Peyer's patch (tissue), 4 donors: ENCODE results near the gene TRAF3.

Experiments used
- POLR2A ChIP-seq, 2 donors: fragments of 450-650 bp; IDR thresholded peaks; one replicate each; pipeline ENCODE4 v1.5.1; 2017; ENCODE audit warnings: antibody characterized with exemption in 2 of 2, mild to moderate bottlenecking in 2 of 2, moderate library complexity in 2 of 2
- TF ChIP-seq, protein P1 (sequence below), 6 experiments: fragments of 450-650 bp in 4 of 6; fragments of 200-600 bp in 2 of 6; sonication (generic) in 1 of 6; IDR thresholded peaks; one replicate each; pipeline ENCODE4 v1.5.1; 2017 to 2019; ENCODE audit warnings: antibody characterized with exemption in 6 of 6, mild to moderate bottlenecking in 3 of 6, moderate library complexity in 1 of 6

DNA sequence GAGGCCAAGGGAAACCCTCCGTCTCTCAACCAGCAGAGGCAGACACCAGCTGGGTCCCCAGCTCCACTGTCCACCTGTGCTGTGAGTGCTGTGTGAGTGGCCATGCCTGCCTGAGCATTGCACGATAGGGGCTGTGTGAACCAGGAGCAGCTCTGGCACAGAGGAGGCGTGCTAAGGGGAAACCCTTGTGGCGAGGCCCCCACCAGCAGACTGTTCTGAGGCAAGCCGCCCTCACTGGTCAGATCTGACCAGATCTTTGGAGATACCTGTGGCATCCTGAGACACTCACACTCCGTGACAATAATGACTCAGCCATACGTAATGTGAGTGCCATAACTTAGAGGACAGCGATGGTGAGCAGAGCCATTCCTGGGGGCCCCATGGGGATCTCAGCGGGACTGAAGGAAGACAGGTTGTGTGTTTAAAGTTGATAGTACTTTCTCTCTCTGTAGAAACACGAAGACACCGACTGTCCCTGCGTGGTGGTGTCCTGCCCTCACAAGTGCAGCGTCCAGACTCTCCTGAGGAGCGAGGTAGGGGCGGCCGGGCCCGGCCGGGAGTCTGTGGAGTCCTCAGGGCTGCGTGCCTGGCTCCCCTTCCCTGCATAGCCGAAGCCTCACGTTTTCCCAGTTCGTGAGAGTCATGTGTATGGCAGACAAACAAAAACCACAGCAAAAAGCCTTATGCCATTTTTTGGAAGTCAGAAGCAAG lies 108.6 kb downstream of the TRAF3 start:
- TF ChIP-seq, protein P1, sequence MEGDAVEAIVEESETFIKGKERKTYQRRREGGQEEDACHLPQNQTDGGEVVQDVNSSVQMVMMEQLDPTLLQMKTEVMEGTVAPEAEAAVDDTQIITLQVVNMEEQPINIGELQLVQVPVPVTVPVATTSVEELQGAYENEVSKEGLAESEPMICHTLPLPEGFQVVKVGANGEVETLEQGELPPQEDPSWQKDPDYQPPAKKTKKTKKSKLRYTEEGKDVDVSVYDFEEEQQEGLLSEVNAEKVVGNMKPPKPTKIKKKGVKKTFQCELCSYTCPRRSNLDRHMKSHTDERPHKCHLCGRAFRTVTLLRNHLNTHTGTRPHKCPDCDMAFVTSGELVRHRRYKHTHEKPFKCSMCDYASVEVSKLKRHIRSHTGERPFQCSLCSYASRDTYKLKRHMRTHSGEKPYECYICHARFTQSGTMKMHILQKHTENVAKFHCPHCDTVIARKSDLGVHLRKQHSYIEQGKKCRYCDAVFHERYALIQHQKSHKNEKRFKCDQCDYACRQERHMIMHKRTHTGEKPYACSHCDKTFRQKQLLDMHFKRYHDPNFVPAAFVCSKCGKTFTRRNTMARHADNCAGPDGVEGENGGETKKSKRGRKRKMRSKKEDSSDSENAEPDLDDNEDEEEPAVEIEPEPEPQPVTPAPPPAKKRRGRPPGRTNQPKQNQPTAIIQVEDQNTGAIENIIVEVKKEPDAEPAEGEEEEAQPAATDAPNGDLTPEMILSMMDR (IDR thresholded peaks at IDR 0.05): no peak
- no peak for TF ChIP-seq POLR2A (IDR thresholded peaks at IDR 0.05)
